Measurements from ENCODE around the gene AFF3.

- TF ChIP-seq, protein P1, sequence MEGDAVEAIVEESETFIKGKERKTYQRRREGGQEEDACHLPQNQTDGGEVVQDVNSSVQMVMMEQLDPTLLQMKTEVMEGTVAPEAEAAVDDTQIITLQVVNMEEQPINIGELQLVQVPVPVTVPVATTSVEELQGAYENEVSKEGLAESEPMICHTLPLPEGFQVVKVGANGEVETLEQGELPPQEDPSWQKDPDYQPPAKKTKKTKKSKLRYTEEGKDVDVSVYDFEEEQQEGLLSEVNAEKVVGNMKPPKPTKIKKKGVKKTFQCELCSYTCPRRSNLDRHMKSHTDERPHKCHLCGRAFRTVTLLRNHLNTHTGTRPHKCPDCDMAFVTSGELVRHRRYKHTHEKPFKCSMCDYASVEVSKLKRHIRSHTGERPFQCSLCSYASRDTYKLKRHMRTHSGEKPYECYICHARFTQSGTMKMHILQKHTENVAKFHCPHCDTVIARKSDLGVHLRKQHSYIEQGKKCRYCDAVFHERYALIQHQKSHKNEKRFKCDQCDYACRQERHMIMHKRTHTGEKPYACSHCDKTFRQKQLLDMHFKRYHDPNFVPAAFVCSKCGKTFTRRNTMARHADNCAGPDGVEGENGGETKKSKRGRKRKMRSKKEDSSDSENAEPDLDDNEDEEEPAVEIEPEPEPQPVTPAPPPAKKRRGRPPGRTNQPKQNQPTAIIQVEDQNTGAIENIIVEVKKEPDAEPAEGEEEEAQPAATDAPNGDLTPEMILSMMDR (IDR thresholded peaks at IDR 0.05), result no peak
- no peak for TF ChIP-seq POLR2A (IDR thresholded peaks at IDR 0.05)
Observed at GRCh38 chr2:99960291-99960690, 182.1 kb downstream of the AFF3 start.

All from right lobe of liver (tissue), 4 donors.